ENCODE measurements around the gene SYNPR.

The SYNPR gene

GRCh38 chr3:63662011-63662410 lies 383.9 kb downstream of the SYNPR start:
- DNase-seq (ENCODE audit: low spot score): no peak
- CTCF ChIA-PET: interaction anchor here (0.6 to 1.1 kb wide), 2 partner anchors 8 to 99 kb away, joined by 3 read pairs; no protein-coding TSS in a partner anchor
- H3K27ac ChIP-seq: no peak overlapping the region
- POLR2A ChIA-PET (ENCODE audit: low non-redundant PET): no interaction called here
- TF ChIP-seq CTCF (conservative IDR thresholded peaks at IDR 0.05; ENCODE audit: low read depth): no peak

GRCh38 chr3:63662500-63662899 lies 384.4 kb downstream of the SYNPR start:
- peak; percentile 2 for DNase-seq (ENCODE audit: low spot score)
- TF ChIP-seq CTCF (conservative IDR thresholded peaks at IDR 0.05; ENCODE audit: low read depth): no peak
- ChIA-PET CTCF (interaction anchor here (0.6 to 1.1 kb wide), 2 partner anchors 8 to 100 kb away, joined by 3 read pairs; no protein-coding TSS in a partner anchor), POLR2A (ENCODE audit: low non-redundant PET) (no interaction called here)
- no peak overlapping the region for H3K27ac ChIP-seq

Measured in RWPE1 (cell line).